AG20443 (cell line): ENCODE data around the gene EFNA3.
A peak's percentile ranks its signal among the peaks of the same experiment; 100 is the strongest.

Experiments used
- DNase-seq: peaks from one replicate; pipeline ENCODE4 v3.0.0; 2012; ENCODE audit warnings: low spot score, mixed read lengths

Gene EFNA3

GRCh38 chr1:155133799-155134281 lies 55.2 kb downstream of the EFNA3 start:
- no peak for DNase-seq

GRCh38 chr1:155134322-155134721 lies 55.7 kb downstream of the EFNA3 start:
- no peak for DNase-seq

- DNase-seq: peak; percentile 93
Observed at GRCh38 chr1:155134880-155135414, 56.3 kb downstream of the EFNA3 start.

GRCh38 chr1:155135415-155136028 lies 56.9 kb downstream of the EFNA3 start, which contains the start of gene SLC50A1:
Gene SLC50A1, plus strand, starts transcription at chr1:155135852. Its CDS starts 60 bp downstream, at chr1:155135912.
- DNase-seq: peak; percentile 97

GRCh38 chr1:155136748-155137147 lies 58.1 kb downstream of the EFNA3 start:
- peak; percentile 4 for DNase-seq
